Measurements from ENCODE around the gene RHEX. TPM values are rescaled to one million over a fixed set of nuclear protein-coding genes. Genes with fewer than 3 reads are reported as not detected.

The RHEX gene
- total and polyA plus RNA-seq, 2 of the 13 experiments (the other 11 are each of a cell fraction or from before 2014, with no cell fraction given): 1.4 to 2.7 TPM

DNA sequence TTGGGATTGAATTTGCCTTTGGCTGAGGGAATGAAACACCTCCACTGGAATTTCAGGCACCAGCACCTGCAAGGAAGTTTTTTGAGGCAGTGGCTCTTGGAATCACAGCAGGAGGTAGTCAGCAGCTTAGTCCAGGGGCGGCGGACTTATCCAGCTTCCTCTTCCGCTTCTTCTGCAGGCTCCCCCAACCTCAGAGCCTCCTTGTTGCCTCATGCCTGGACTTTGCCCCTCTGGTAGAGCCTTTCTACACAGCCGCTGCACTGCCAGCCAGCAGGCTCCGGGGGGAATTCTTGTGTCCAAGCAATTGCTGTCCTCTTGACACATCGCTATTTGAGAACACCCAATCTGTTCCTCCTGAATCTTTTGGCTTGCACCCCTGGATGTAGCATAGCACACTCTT is 4.4 kb upstream of the RHEX start (continued):
- TF ChIP-seq, protein P1, sequence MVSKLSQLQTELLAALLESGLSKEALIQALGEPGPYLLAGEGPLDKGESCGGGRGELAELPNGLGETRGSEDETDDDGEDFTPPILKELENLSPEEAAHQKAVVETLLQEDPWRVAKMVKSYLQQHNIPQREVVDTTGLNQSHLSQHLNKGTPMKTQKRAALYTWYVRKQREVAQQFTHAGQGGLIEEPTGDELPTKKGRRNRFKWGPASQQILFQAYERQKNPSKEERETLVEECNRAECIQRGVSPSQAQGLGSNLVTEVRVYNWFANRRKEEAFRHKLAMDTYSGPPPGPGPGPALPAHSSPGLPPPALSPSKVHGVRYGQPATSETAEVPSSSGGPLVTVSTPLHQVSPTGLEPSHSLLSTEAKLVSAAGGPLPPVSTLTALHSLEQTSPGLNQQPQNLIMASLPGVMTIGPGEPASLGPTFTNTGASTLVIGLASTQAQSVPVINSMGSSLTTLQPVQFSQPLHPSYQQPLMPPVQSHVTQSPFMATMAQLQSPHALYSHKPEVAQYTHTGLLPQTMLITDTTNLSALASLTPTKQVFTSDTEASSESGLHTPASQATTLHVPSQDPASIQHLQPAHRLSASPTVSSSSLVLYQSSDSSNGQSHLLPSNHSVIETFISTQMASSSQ (IDR thresholded peaks at IDR 0.05; ENCODE audit: low read depth): no peak
- TF ChIP-seq, protein P1 (CRISPR knock-in tag; IDR thresholded peaks at IDR 0.05; ENCODE audit: borderline replicate concordance): peak; percentile 17; the same call in 1 of the 2 replicates
- TF ChIP-seq ZNF713 (CRISPR knock-in tag; IDR thresholded peaks at IDR 0.05) (no peak), FOXM1 (CRISPR knock-in tag; IDR thresholded peaks at IDR 0.05) (no peak), XRCC5 (optimal IDR thresholded peaks at IDR 0.05; ENCODE audit: low read length) (peak; percentile 85), TCF7 (IDR thresholded peaks at IDR 0.05; ENCODE audit: low read depth) (peak; percentile 25; the same call in 1 of the 2 replicates), NR2C2 (CRISPR knock-in tag; IDR thresholded peaks at IDR 0.05; ENCODE audit: borderline replicate concordance) (peak; percentile 36; the same call in 1 of the 2 replicates), ZNF441 (CRISPR knock-in tag; IDR thresholded peaks at IDR 0.05; ENCODE audit: borderline replicate concordance) (peak; percentile 52; the same call in 1 of the 2 replicates), MEF2D (CRISPR knock-in tag; IDR thresholded peaks at IDR 0.05) (0 out of 2 replicates have a peak, but pooled peaks have one; percentile 43), FOSL2 (CRISPR knock-in tag; IDR thresholded peaks at IDR 0.05) (peak; percentile 48), ELF1 (CRISPR knock-in tag; IDR thresholded peaks at IDR 0.05) (peak; percentile 76), HOXA3 (CRISPR knock-in tag; IDR thresholded peaks at IDR 0.05) (peak; percentile 47; the same call in 1 of the 2 replicates), ZNF766 (CRISPR knock-in tag; IDR thresholded peaks at IDR 0.05; ENCODE audit: borderline replicate concordance) (no peak), MIXL1 (CRISPR knock-in tag; IDR thresholded peaks at IDR 0.05) (peak; percentile 13; the same call in 1 of the 2 replicates), SRSF4 (IDR thresholded peaks at IDR 0.05; ENCODE audit: low read depth, low read length, poor library complexity, severe bottlenecking) (no peak), NCOA2 (CRISPR knock-in tag; IDR thresholded peaks at IDR 0.05) (peak; percentile 46; the same call in 1 of the 2 replicates), PHF8 (CRISPR knock-in tag; IDR thresholded peaks at IDR 0.05) (peak; percentile 50), HNF4G (IDR thresholded peaks at IDR 0.05; ENCODE audit: borderline replicate concordance, low read depth, low read length) (peak; percentile 96), HNF4G (CRISPR knock-in tag; IDR thresholded peaks at IDR 0.05; ENCODE audit: borderline replicate concordance, low read depth) (peak; percentile 86; the same call in 1 of the 2 replicates), ZNF543 (CRISPR knock-in tag; IDR thresholded peaks at IDR 0.05) (no peak), ZNF382 (CRISPR knock-in tag; IDR thresholded peaks at IDR 0.05; ENCODE audit: borderline replicate concordance) (no peak), CEBPG (CRISPR knock-in tag; IDR thresholded peaks at IDR 0.05) (peak; percentile 88), ZSCAN22 (CRISPR knock-in tag; IDR thresholded peaks at IDR 0.05) (no peak), SPEN (CRISPR knock-in tag; IDR thresholded peaks at IDR 0.05; ENCODE audit: low read depth) (0 out of 2 replicates have a peak, but pooled peaks have one; percentile 44)
- TF ChIP-seq, protein P2, sequence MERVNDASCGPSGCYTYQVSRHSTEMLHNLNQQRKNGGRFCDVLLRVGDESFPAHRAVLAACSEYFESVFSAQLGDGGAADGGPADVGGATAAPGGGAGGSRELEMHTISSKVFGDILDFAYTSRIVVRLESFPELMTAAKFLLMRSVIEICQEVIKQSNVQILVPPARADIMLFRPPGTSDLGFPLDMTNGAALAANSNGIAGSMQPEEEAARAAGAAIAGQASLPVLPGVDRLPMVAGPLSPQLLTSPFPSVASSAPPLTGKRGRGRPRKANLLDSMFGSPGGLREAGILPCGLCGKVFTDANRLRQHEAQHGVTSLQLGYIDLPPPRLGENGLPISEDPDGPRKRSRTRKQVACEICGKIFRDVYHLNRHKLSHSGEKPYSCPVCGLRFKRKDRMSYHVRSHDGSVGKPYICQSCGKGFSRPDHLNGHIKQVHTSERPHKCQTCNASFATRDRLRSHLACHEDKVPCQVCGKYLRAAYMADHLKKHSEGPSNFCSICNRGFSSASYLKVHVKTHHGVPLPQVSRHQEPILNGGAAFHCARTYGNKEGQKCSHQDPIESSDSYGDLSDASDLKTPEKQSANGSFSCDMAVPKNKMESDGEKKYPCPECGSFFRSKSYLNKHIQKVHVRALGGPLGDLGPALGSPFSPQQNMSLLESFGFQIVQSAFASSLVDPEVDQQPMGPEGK (CRISPR knock-in tag; IDR thresholded peaks at IDR 0.05): peak; percentile 68; the same call in 1 of the 2 replicates
- TF ChIP-seq, protein P3, sequence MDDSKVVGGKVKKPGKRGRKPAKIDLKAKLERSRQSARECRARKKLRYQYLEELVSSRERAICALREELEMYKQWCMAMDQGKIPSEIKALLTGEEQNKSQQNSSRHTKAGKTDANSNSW (CRISPR knock-in tag; IDR thresholded peaks at IDR 0.05; ENCODE audit: borderline replicate concordance): no peak

All from HepG2 (cell line).